HepG2 (cell line): Measurements from ENCODE around the gene ASB9. TPM values are rescaled to one million over a fixed set of nuclear protein-coding genes. Genes with fewer than 3 reads are reported as not detected.

ENCODE experiments used
- ARNT2 ChIP-seq: sonication (generic); formaldehyde crosslinking; IDR thresholded peaks from 2 replicates; pipeline ENCODE4 v1.8.0; 2022; ENCODE audit warnings: mild to moderate bottlenecking, low read depth, missing genetic modification reagents, moderate library complexity
- ATF7 ChIP-seq, 2 experiments: fragments of 450-650 bp in 1 of 2; sonication (generic) in 1 of 2; formaldehyde crosslinking in 1 of 2; IDR thresholded peaks; 2 replicates each; pipeline versions ENCODE4 v1.4.0 to v1.6.1; 2016 to 2020; ENCODE audit warnings: antibody characterized with exemption in 1 of 2, mild to moderate bottlenecking in 1 of 2, missing genetic modification reagents in 1 of 2
- GABPB1 ChIP-seq: IDR thresholded peaks from 2 replicates; pipeline ENCODE4 v1.6.1; 2016; ENCODE audit warnings: mild to moderate bottlenecking, missing genetic modification reagents, moderate library complexity, missing compliant biosample characterization
- GATAD1 ChIP-seq: IDR thresholded peaks from 2 replicates; pipeline ENCODE4 v1.6.1; 2016; ENCODE audit warnings: missing genetic modification reagents, missing compliant biosample characterization
- HCFC1 ChIP-seq: fragments of 150-350 bp; IDR thresholded peaks from 2 replicates; pipeline ENCODE4 v1.6.1; 2014; ENCODE audit warnings: low read depth, low read length
- HINFP ChIP-seq: sonication (generic); formaldehyde crosslinking; IDR thresholded peaks from 2 replicates; pipeline ENCODE4 v1.4.0; 2020; ENCODE audit warnings: low read depth, mild to moderate bottlenecking, missing genetic modification reagents
- MXD4 ChIP-seq: IDR thresholded peaks from 2 replicates; pipeline ENCODE4 v1.6.1; 2016; ENCODE audit warnings: mild to moderate bottlenecking, missing biosample characterization, missing genetic modification reagents
- NAIF1 ChIP-seq: sonication (generic); formaldehyde crosslinking; IDR thresholded peaks from 2 replicates; pipeline ENCODE4 v1.5.0; 2020; ENCODE audit warnings: mild to moderate bottlenecking, missing genetic modification reagents, borderline replicate concordance
- RERE ChIP-seq: IDR thresholded peaks from 2 replicates; pipeline ENCODE4 v1.6.1; 2016; ENCODE audit warnings: low read depth, missing genetic modification reagents, missing compliant biosample characterization
- TAF1 ChIP-seq: sonication (generic); formaldehyde crosslinking; IDR thresholded peaks from 2 replicates; pipeline ENCODE4 v1.4.0; 2020; ENCODE audit warnings: missing genetic modification reagents
- ZNF224 ChIP-seq: sonication (generic); formaldehyde crosslinking; IDR thresholded peaks from 2 replicates; pipeline ENCODE4 v1.5.0; 2020; ENCODE audit warnings: mild to moderate bottlenecking, missing genetic modification reagents
- ZNF263 ChIP-seq: sonication (generic); formaldehyde crosslinking; IDR thresholded peaks from 2 replicates; pipeline ENCODE4 v1.4.0; 2020; ENCODE audit warnings: missing genetic modification reagents
- ZNF276 ChIP-seq: sonication (generic); formaldehyde crosslinking; IDR thresholded peaks from 2 replicates; pipeline ENCODE4 v1.4.0; 2020; ENCODE audit warnings: mild to moderate bottlenecking, low read depth, missing genetic modification reagents
- ZNF691 ChIP-seq: sonication (generic); formaldehyde crosslinking; IDR thresholded peaks from 2 replicates; pipeline ENCODE4 v1.4.0; 2020; ENCODE audit warnings: missing genetic modification reagents, low read depth, mild to moderate bottlenecking, borderline replicate concordance
- ZNF891 ChIP-seq: sonication (generic); formaldehyde crosslinking; IDR thresholded peaks from 2 replicates; pipeline ENCODE4 v1.5.0; 2020; ENCODE audit warnings: mild to moderate bottlenecking, missing genetic modification reagents
- ZXDC ChIP-seq: sonication (generic); formaldehyde crosslinking; IDR thresholded peaks from 2 replicates; pipeline ENCODE4 v1.5.0; 2020; ENCODE audit warnings: mild to moderate bottlenecking, missing genetic modification reagents
- polyA plus RNA-seq, 8 experiments: library from polyadenylated mRNA; depleted of rRNA in 3 of 8; stranded (reverse) in 7 of 8; unstranded in 1 of 8; fragments of >200 nt; fragmentation: Illumina TruSeq in 4 of 8; extraction: Trizol in 4 of 8; gene quantifications; 2 replicates each; pipeline versions ENCODE4 v1.2.1 to v1.2.3, GENCODE V29; 2011 to 2016; ENCODE audit warnings: low read depth in 4 of 8, missing spikeins in 1 of 8, mixed read lengths in 1 of 8; ENCODE audit not compliant: insufficient read depth in 1 of 8
- total RNA-seq, 5 experiments: library from RNA; depleted of rRNA; stranded (reverse); fragments of >200 nt; fragmentation: Illumina TruSeq; extraction: Trizol; gene quantifications; 2 replicates each; pipeline ENCODE4 v1.2.3, GENCODE V29; 2016; ENCODE audit warnings: low read depth in 1 of 5

ASB9 gene
- total and polyA plus RNA-seq, 2 of the 13 experiments (the other 11 are each of a cell fraction or from before 2014, with no cell fraction given): 4.2 to 13.8 TPM

- TF ChIP-seq ZXDC (CRISPR knock-in tag) (no peak), TAF1 (CRISPR knock-in tag) (no peak), HCFC1 (no peak), ZNF276 (CRISPR knock-in tag) (no peak), MXD4 (CRISPR knock-in tag) (no peak), ZNF224 (no peak), ZNF891 (CRISPR knock-in tag) (no peak), GATAD1 (CRISPR knock-in tag) (no peak), ARNT2 (no peak), NAIF1 (CRISPR knock-in tag) (no peak), ZNF263 (CRISPR knock-in tag) (no peak), HINFP (CRISPR knock-in tag) (no peak), RERE (no peak), GABPB1 (CRISPR knock-in tag) (no peak), ZNF691 (CRISPR knock-in tag) (no peak; the same call in 1 of the 2 replicates), ATF7 (IDR thresholded peaks at IDR 0.05) (no peak), ATF7 (CRISPR knock-in tag; IDR thresholded peaks at IDR 0.05) (no peak; the same call in 1 of the 2 replicates)
Measured at GRCh38 chrX:15269618-15270521, at the start of gene ASB9 (continued).
